Measurements from ENCODE around the gene KLHL34. TPM values are rescaled to one million over a fixed set of nuclear protein-coding genes. Genes with fewer than 3 reads are reported as not detected.

The KLHL34 gene
- total RNA-seq, 2 donors from 2014 or later = 0.76 to 1.5 TPM

Other genes starting within 250 kb of the KLHL34 start
- gene SMPX, start 99.8 kb upstream of the KLHL34 start, total RNA-seq = not detected
- gene MBTPS2, start 181.3 kb upstream of the KLHL34 start, total RNA-seq = 1 to 10 TPM; 1.4 to 5.4 TPM
- gene YY2, start 197.7 kb upstream of the KLHL34 start, total RNA-seq = under 1 TPM; 0.32 to 0.54 TPM

Data from activated naive CD4-positive, alpha-beta T cell treated with anti-CD3 and anti-CD28 coated beads, Interleukin-2, amount 50 U/mL, for 72 hours (primary cell).